Measurements from ENCODE around the gene WDR5.

Gene WDR5

GRCh38 chr9:134132208-134132870 lies 3.5 kb upstream of the WDR5 start:
- DNase-seq, result no peak

- DNase-seq, result no peak
These were observed 936 bp upstream of the WDR5 start for GRCh38 chr9:134134949-134135342.

- DNase-seq, result peak; percentile 14
These were observed 475 bp downstream of the WDR5 start for GRCh38 chr9:134136118-134136995.

- DNase-seq, result no peak
These were observed 1.1 kb downstream of the WDR5 start for GRCh38 chr9:134136996-134137299.

- no peak for DNase-seq
These were observed 2.4 kb downstream of the WDR5 start for GRCh38 chr9:134138292-134138691.

- peak; percentile 18 for DNase-seq
These were observed 3.2 kb downstream of the WDR5 start for GRCh38 chr9:134139081-134139480.

GRCh38 chr9:134141906-134142305 lies 6.0 kb downstream of the WDR5 start:
- DNase-seq, result no peak

- DNase-seq, result no peak
These were observed 8.9 kb downstream of the WDR5 start for GRCh38 chr9:134144801-134145200.

GRCh38 chr9:134145262-134145661 lies 9.4 kb downstream of the WDR5 start:
- no peak for DNase-seq

- no peak for DNase-seq
These were observed 11.1 kb downstream of the WDR5 start for GRCh38 chr9:134146774-134147493.

GRCh38 chr9:134149380-134149779 lies 13.5 kb downstream of the WDR5 start:
- no peak for DNase-seq

GRCh38 chr9:134150557-134151214 lies 14.8 kb downstream of the WDR5 start:
- no peak for DNase-seq

- no peak for DNase-seq
These were observed 16.2 kb downstream of the WDR5 start for GRCh38 chr9:134152022-134152448.

- no peak for DNase-seq
These were observed 16.6 kb downstream of the WDR5 start for GRCh38 chr9:134152488-134152887.

GRCh38 chr9:134153450-134153849 lies 17.6 kb downstream of the WDR5 start:
- DNase-seq, result no peak

GRCh38 chr9:134154262-134154701 lies 18.4 kb downstream of the WDR5 start:
- no peak for DNase-seq

GRCh38 chr9:134155812-134156377 lies 20.0 kb downstream of the WDR5 start:
- no peak for DNase-seq

- no peak for DNase-seq
These were observed 20.9 kb downstream of the WDR5 start for GRCh38 chr9:134156564-134157377.

GRCh38 chr9:134157378-134157885 lies 21.6 kb downstream of the WDR5 start:
- no peak for DNase-seq

GRCh38 chr9:134158242-134158641 lies 22.4 kb downstream of the WDR5 start:
- DNase-seq, result no peak

GRCh38 chr9:134158753-134159392 lies 23.0 kb downstream of the WDR5 start:
- no peak for DNase-seq
